Esophagus squamous epithelium (tissue), 5 donors: ENCODE results near the gene SELENOP. TPM values are rescaled to one million over a fixed set of nuclear protein-coding genes. Genes with fewer than 3 reads are reported as not detected.
"Not testable (repeated sequence)": the region's sequence is repeated elsewhere in the genome, so short reads cannot be mapped to it uniquely, and the experiment has no call there.

Source experiments
- DNase-seq: peaks from one replicate; lab custom pipeline; 2025; lab: John Stamatoyannopoulos, UW
- H3K27ac ChIP-seq, 4 donors: fragments of 200-600 bp; sonication (generic); one replicate each; pipeline ENCODE4 v1.5.1; 2016 to 2019; ENCODE audit warnings: mild to moderate bottlenecking in 1 of 4
- H3K27me3 ChIP-seq, 4 donors: fragments of 200-600 bp; sonication (generic); 1 replicate in 3 of 4; 2 replicates in 1 of 4; pipeline versions ENCODE4 v1.5.1 to v1.6.0; 2017 to 2021; ENCODE audit warnings: antibody characterized with exemption in 1 of 4
- H3K36me3 ChIP-seq, 3 donors: fragments of 200-600 bp; sonication (generic); one replicate each; pipeline ENCODE4 v1.5.1; 2016 to 2019
- H3K4me1 ChIP-seq, 3 donors: fragments of 200-600 bp; sonication (generic); one replicate each; pipeline ENCODE4 v1.5.1; 2017 to 2019
- H3K4me3 ChIP-seq, 4 donors: fragments of 200-600 bp; sonication (generic); 1 replicate in 3 of 4; 2 replicates in 1 of 4; pipeline ENCODE4 v1.5.1; 2016 to 2019; ENCODE audit warnings: mild to moderate bottlenecking in 2 of 4, moderate library complexity in 1 of 4
- H3K9me3 ChIP-seq, 3 donors: fragments of 200-600 bp; sonication (generic); one replicate each; pipeline ENCODE4 v1.5.1; 2016 to 2019
- CTCF ChIP-seq, 6 experiments: fragments of 450-650 bp in 4 of 6; fragments of 200-600 bp in 2 of 6; sonication (generic) in 2 of 6; IDR thresholded peaks; one replicate each; pipeline ENCODE4 v1.5.1; 2016 to 2019; ENCODE audit warnings: antibody characterized with exemption in 6 of 6, mild to moderate bottlenecking in 4 of 6, moderate library complexity in 4 of 6
- POLR2A ChIP-seq, 4 donors: fragments of 450-650 bp; IDR thresholded peaks; one replicate each; pipeline ENCODE4 v1.6.1; 2017; ENCODE audit warnings: antibody characterized with exemption in 4 of 4, mild to moderate bottlenecking in 4 of 4, moderate library complexity in 3 of 4
- WGBS, 2 donors: methylation state at CpG; one replicate each; pipeline ENCODE4 v1.1.5; 2018; 5-methylcytosine and 5-hydroxymethylcytosine counted together
- intact Hi-C: fragments of 100-400 bp; cut with DNase I; formaldehyde crosslinking; loops from one replicate; pipeline ENCODE4 v1.15.0; 2022
- total RNA-seq, 4 donors: library from RNA; depleted of rRNA; stranded (reverse); fragments of >200 nt; gene quantifications; one replicate each; pipeline ENCODE4 v1.1.0, GENCODE V29; 2016
- donor health status: DM: yes; HTN: yes; CAD: no.

The SELENOP gene
- total RNA-seq, 4 donors from 2014 or later, result 74.7 to 381 (median 211) TPM

- no peaks in the 10 kb centered on the region for H3K9me3 ChIP-seq
- 73 to 83% methylated on average over 2 of the region's 2 CpGs for WGBS, 2 donors
- peak overlapping the region in 3 of 4 donors; percentile 45 to 59 (median 59) for H3K27ac ChIP-seq
- TF ChIP-seq POLR2A (IDR thresholded peaks at IDR 0.05), result no peak
- TF ChIP-seq CTCF (IDR thresholded peaks at IDR 0.05), result no peak
- H3K4me1 ChIP-seq, result peaks cover 0 to 8% (median 3%) of the 10 kb centered on the region in 3 donors
- intact Hi-C loops, result loop anchor here (10.0 kb wide), 1 partner anchor 225 kb away; the partner anchor contains the start of gene ANXA2R
- H3K4me3 ChIP-seq, result no peak overlapping the region
- DNase-seq, result no peak
- H3K36me3 ChIP-seq, result no peaks in the 10 kb centered on the region
- H3K27me3 ChIP-seq, result no peaks in the 10 kb centered on the region
Measured at GRCh38 chr5:42819745-42820144, 8.1 kb upstream of the SELENOP start.

- DNase-seq, result not testable (repeated sequence)
- WGBS, 2 donors, result 77 to 84% methylated on average over 2 of the region's 2 CpGs
Measured at GRCh38 chr5:42816546-42816945, 4.9 kb upstream of the SELENOP start.

GRCh38 chr5:42813533-42813932 lies 1.8 kb upstream of the SELENOP start:
- Histone ChIP-seq H3K9me3 (no peaks in the 10 kb centered on the region), H3K36me3 (no peaks in the 10 kb centered on the region), H3K27me3 (no peaks in the 10 kb centered on the region), H3K27ac (peak overlapping the region; percentile 73 to 89 (median 83)), H3K4me1 (peaks cover 10 to 54% (median 15%) of the 10 kb centered on the region in 3 donors), H3K4me3 (peak overlapping the region in 1 of 4 donors; percentile 32)
- TF ChIP-seq POLR2A (IDR thresholded peaks at IDR 0.05) (no peak), CTCF (IDR thresholded peaks at IDR 0.05) (no peak)
- intact Hi-C loops, result loop anchor here (10.0 kb wide), 1 partner anchor 231 kb away; the partner anchor contains the start of gene ANXA2R
- DNase-seq, result no peak
- WGBS, 2 donors, result 44 to 75% methylated on average over 12 to 18 of the region's 19 CpGs

More at GRCh38 chr5:42816546-42816945, 4.9 kb upstream of the SELENOP start:
- H3K27ac ChIP-seq, H3K36me3 ChIP-seq, H3K9me3 ChIP-seq, H3K27me3 ChIP-seq, H3K4me3 ChIP-seq: not testable (repeated sequence)
- H3K4me1 ChIP-seq, result peaks cover 12 to 35% (median 14%) of the 10 kb centered on the region in 3 donors
- intact Hi-C loops, result loop anchor here (10.0 kb wide), 1 partner anchor 228 kb away; the partner anchor contains the start of gene ANXA2R

DNA sequence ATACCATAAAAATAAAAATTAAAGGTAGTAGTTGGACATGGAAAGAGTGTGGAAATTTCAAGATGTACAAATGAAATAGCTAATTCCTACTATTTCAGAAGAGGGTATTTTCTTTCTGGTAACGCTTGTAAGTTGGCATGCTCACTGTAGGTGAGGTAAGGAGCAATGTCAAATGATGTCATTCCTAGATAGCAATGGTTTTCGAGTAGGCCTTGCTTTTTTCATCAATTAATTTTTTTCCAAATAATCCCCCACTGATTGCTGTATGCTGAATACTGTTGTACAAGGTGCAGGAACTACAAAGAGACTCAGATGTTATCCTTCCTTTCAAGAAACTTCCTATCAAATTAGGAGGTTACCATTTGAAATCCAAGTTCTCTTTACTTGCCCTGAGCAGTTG lies 928 bp upstream of the SELENOP start:
- 61% methylated on average over 2 of the region's 2 CpGs for WGBS, 2 donors
- Histone ChIP-seq H3K4me1 (peaks cover 10 to 63% (median 21%) of the 10 kb centered on the region in 3 donors), H3K4me3 (peak overlapping the region in 2 of 4 donors; percentile 55 to 67), H3K36me3 (peaks cover 0 to 6% (median 0%) of the 10 kb centered on the region in 3 donors), H3K9me3 (no peaks in the 10 kb centered on the region), H3K27me3 (no peaks in the 10 kb centered on the region), H3K27ac (peak overlapping the region in 3 of 4 donors; percentile 80 to 89 (median 86))
- no peak for TF ChIP-seq POLR2A (IDR thresholded peaks at IDR 0.05)
- intact Hi-C loops, result loop anchor here (10.0 kb wide), 1 partner anchor 232 kb away; the partner anchor contains the start of gene ANXA2R
- DNase-seq, result no peak

DNA sequence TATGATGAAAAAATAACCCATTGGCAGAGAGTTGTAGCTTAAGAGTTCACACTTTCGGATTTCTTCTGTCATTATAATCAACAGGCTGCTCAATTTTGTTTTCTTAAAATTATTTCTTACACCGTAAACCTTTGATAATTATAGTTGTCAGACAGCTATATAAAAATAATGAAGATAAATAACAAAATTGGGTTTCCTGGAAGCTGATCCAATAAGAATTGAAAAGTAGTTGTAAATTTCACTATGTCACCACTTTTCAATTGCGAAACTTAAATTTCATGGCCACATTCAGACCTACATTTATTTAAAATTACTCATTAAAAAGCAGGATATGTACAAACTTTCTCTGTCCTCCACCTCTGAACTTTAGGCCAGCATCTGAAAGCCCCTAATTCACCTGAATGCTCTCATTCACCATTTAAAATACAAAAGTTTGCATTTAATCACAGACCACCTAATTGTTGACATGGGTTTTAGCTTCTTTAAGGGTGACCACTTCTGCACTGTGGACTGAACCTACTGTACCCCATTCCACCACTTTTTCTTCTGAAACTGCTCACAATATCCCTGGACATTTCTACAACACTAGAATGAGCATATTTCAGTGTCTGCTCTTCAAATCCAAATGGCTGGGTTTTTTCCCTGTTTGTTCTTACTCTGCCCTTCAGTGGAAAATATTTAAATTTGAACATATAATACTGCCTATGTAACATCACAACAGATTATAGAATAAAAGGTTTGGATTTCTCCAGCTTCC lies 680 bp downstream of the SELENOP start:
- peaks cover 10 to 72% (median 21%) of the 10 kb centered on the region in 3 donors for H3K4me1 ChIP-seq
- TF ChIP-seq POLR2A (IDR thresholded peaks at IDR 0.05) (no peak), CTCF (IDR thresholded peaks at IDR 0.05) (no peak)
- 27 to 31% methylated on average over 3 of the region's 3 CpGs for WGBS, 2 donors
- peak overlapping the region; percentile 41 to 67 (median 56) for H3K4me3 ChIP-seq
- DNase-seq, result no peak
- intact Hi-C loops, result loop anchor here (10.0 kb wide), 1 partner anchor 234 kb away; the partner anchor contains the start of gene ANXA2R
- peaks cover 0 to 22% (median 4%) of the 10 kb centered on the region in 3 donors for H3K36me3 ChIP-seq
- H3K27me3 ChIP-seq, result no peaks in the 10 kb centered on the region
- no peaks in the 10 kb centered on the region for H3K9me3 ChIP-seq
- peak overlapping the region; percentile 77 to 89 (median 83) for H3K27ac ChIP-seq
